AG04450 (cell line): ENCODE results near the gene AFF1. TPM values are rescaled to one million over a fixed set of nuclear protein-coding genes. Genes with fewer than 3 reads are reported as not detected.

ENCODE experiments used
- CTCF ChIA-PET: fragments of 300-600, 350-600 bp; formaldehyde crosslinking; extraction: SDS; loops from one replicate; lab custom pipeline; 2022; ENCODE audit warnings: antibody characterized with exemption, inconsistent platforms; lab: Charles Lee
- POLR2A ChIA-PET: fragments of 350-600 bp; formaldehyde crosslinking; extraction: SDS; loops from one replicate; lab custom pipeline; 2021; ENCODE audit warnings: antibody characterized with exemption, inconsistent platforms; lab: Yijun Ruan, JAX
- DNase-seq: peaks from one replicate; pipeline ENCODE4 v3.0.0-alpha.2; 2011; ENCODE audit warnings: low read depth, low spot score
- H3K27ac ChIP-seq: one replicate; pipeline ENCODE4 v1.5.1; 2012; ENCODE audit warnings: low read depth, low read length, control low read depth
- H3K27me3 ChIP-seq: one replicate; pipeline ENCODE4 v1.6.0; 2012; ENCODE audit warnings: low read length; ENCODE audit not compliant: control insufficient read depth, insufficient read depth
- H3K4me3 ChIP-seq: 2 replicates; pipeline ENCODE4 v1.5.1; 2011; ENCODE audit warnings: mild to moderate bottlenecking, low read depth, low read length, control low read depth
- H3K9me3 ChIP-seq: 2 replicates; pipeline ENCODE4 v1.5.1; 2012; ENCODE audit warnings: low read length; ENCODE audit not compliant: control insufficient read depth, insufficient read depth
- polyA plus RNA-seq: library from polyadenylated mRNA; depleted of rRNA; stranded (reverse); fragments of >200 nt; gene quantifications from 2 replicates; pipeline ENCODE4 v1.2.3, GENCODE V29; 2011
- TF ChIP-seq, protein P1 (sequence below): IDR thresholded peaks from 2 replicates; pipeline ENCODE4 v1.5.1; 2011; ENCODE audit warnings: low read depth, low read length, control low read depth, inconsistent platforms

Gene AFF1
- polyA plus RNA-seq, 1 experiment: 17.2 TPM

DNA sequence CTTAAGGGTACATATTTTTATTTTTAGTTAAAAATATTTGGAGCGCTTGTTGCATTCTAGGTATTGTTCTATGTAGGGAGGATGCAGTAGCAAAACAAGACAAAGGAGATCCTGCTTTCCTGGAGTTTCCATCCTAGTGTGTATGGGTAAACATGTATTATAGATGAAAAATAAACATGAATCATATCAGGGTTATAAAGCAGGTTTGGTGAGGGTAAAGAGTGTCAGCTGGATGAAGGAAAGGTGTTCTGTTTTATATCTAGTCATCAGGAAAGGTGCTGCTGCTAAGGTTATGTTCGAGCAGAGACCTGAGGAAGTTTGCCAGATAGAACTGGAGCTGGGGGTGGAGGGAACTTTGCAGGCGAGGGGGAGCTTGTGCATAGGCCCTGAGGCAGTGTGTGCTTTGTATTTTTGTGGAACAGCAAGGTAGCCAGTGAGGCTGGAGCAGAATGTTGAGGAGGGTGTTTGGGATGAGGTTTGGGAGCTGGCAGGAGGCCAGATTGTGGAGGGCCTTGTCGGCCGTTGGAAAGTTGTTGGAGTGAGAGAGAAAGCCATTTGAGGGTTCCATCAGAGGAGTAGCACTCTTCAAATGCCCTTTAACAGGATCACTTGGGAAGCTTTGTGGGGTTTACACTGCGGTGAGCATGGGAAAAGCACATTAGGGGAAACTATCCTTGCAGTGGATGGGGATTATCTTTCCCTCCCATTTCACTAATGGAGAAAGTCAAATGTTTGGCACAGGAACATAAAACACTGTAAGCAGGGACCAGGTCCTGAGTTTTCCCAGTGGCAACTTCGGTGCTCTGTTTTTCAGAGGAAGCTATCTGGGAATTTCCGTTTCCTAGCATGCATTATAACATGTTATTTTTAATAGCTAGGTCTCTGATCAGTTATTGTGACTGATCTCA lies 35.9 kb downstream of the AFF1 start:
- no peak for DNase-seq
- POLR2A ChIA-PET: interaction anchor here (0.6 kb wide), 1 partner anchor 36 kb away, joined by 3 read pairs; no protein-coding TSS in a partner anchor
- Histone ChIP-seq H3K4me3 (no peak overlapping the region), H3K9me3 (no peaks in the 10 kb centered on the region), H3K27me3 (no peaks in the 10 kb centered on the region), H3K27ac (no peak overlapping the region)
- TF ChIP-seq, protein P1, sequence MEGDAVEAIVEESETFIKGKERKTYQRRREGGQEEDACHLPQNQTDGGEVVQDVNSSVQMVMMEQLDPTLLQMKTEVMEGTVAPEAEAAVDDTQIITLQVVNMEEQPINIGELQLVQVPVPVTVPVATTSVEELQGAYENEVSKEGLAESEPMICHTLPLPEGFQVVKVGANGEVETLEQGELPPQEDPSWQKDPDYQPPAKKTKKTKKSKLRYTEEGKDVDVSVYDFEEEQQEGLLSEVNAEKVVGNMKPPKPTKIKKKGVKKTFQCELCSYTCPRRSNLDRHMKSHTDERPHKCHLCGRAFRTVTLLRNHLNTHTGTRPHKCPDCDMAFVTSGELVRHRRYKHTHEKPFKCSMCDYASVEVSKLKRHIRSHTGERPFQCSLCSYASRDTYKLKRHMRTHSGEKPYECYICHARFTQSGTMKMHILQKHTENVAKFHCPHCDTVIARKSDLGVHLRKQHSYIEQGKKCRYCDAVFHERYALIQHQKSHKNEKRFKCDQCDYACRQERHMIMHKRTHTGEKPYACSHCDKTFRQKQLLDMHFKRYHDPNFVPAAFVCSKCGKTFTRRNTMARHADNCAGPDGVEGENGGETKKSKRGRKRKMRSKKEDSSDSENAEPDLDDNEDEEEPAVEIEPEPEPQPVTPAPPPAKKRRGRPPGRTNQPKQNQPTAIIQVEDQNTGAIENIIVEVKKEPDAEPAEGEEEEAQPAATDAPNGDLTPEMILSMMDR: no peak
- CTCF ChIA-PET: interaction anchor here (0.6 to 1.4 kb wide), 3 partner anchors 28 to 49 kb away, joined by 3 to 6 read pairs (median 4); partner anchors contain the start of gene AFF1

DNA sequence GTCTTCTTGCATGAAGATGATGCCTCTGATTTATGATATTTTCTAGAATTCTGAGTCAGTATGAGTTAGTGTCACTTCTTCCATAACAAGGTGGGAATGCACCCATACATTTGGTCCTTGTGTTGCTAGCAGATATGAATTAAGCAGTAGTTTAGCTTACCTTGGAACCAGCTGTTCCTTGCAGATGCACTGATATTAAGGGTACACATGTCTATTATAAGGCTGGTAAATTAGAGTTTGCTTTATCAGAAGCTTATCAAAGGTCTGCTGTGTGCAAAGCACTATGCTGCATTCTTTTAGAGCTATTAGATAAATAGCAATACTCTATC lies 36.5 kb downstream of the AFF1 start:
- DNase-seq: no peak
- H3K9me3 ChIP-seq: no peaks in the 10 kb centered on the region
- POLR2A ChIA-PET: interaction anchor here (0.6 kb wide), 1 partner anchor 37 kb away, joined by 3 read pairs; no protein-coding TSS in a partner anchor
- TF ChIP-seq, protein P1: no peak
- no peaks in the 10 kb centered on the region for H3K27me3 ChIP-seq
- CTCF ChIA-PET: interaction anchor here (0.6 to 1.4 kb wide), 4 partner anchors 11 to 49 kb away, joined by 3 to 6 read pairs (median 3); partner anchors contain the start of gene AFF1
- H3K4me3 ChIP-seq: no peak overlapping the region
- H3K27ac ChIP-seq: no peak overlapping the region

DNA sequence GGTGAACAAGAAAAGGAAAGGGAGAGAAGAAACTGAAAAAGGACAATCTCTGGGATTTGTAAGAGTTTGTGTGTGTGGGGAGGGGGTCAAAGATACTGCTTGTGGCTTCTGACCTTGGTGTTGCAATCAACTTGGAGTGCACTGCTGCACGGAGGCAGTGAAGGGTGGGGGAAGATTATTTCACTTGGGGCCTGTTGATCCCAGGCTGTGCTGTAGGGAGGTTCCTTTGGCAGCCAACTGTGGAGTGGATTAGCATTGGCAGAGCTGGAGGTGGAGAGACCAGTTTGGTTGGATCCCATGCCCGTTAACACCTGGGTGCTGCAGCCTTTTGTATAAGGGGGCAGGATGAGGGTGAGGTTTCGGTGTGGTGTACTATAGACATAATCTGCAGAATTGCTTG lies 38.2 kb downstream of the AFF1 start:
- H3K4me3 ChIP-seq: no peak overlapping the region
- no peak overlapping the region for H3K27ac ChIP-seq
- H3K9me3 ChIP-seq: no peaks in the 10 kb centered on the region
- no peaks in the 10 kb centered on the region for H3K27me3 ChIP-seq
- CTCF ChIA-PET: interaction anchor here (1.1 kb wide), 1 partner anchor 50 kb away, joined by 9 read pairs; no protein-coding TSS in a partner anchor
- POLR2A ChIA-PET: no interaction called here
- TF ChIP-seq, protein P1: no peak
- DNase-seq: no peak

DNA sequence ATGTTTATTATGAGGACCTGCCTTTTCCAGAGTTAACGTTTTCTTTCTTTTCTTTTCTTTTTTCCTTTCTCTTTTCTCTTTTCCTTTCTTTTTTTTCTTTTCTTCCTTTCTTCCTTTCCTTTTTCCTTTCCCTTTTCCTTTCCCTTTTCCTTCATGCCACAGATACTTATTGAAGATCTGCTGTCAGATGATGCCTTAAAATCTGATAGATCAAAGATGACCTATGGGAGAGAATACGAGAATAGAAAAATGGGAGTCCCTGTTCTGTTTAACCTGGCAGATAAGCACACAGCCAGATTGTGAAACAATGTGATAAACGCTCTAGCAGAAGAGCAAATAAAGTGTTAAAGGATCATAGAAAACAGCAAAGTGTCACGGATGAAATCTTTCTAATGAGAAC lies 38.9 kb downstream of the AFF1 start:
- POLR2A ChIA-PET: no interaction called here
- Histone ChIP-seq H3K4me3 (no peak overlapping the region), H3K9me3 (no peaks in the 10 kb centered on the region), H3K27ac (no peak overlapping the region), H3K27me3 (no peaks in the 10 kb centered on the region)
- CTCF ChIA-PET: no interaction called here
- TF ChIP-seq, protein P1: no peak
- DNase-seq: no peak

DNA sequence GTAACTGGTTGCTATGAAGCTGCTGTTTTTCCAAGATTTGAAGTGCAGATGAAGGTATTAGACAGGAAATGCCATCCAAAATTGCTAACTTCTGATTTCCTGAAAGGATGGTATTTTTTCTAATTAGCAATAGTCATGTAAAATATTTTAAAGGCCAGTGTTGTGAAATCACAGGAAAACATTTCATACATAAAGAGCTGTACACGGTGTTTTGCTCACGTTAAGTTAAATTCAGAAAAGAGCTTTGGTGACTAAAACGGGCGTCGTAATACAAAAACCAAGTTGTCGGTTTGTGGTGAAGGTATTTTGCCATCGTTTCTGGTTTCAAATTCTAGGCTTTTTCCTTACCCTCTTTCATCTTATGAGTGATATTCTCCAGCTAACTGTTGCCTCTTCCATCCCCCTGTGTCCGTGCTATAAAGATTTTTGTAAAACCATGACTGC lies 39.8 kb downstream of the AFF1 start:
- H3K4me3 ChIP-seq: no peak overlapping the region
- H3K9me3 ChIP-seq: no peaks in the 10 kb centered on the region
- ChIA-PET CTCF (no interaction called here), POLR2A (interaction anchor here (1.0 kb wide), 1 partner anchor 40 kb away, joined by 5 read pairs; the partner anchor contains the start of gene AFF1)
- H3K27me3 ChIP-seq: no peaks in the 10 kb centered on the region
- H3K27ac ChIP-seq: no peak overlapping the region
- TF ChIP-seq, protein P1: no peak
- no peak for DNase-seq
